ENCODE results near the gene EFCAB6.

EFCAB6 gene, protein sequence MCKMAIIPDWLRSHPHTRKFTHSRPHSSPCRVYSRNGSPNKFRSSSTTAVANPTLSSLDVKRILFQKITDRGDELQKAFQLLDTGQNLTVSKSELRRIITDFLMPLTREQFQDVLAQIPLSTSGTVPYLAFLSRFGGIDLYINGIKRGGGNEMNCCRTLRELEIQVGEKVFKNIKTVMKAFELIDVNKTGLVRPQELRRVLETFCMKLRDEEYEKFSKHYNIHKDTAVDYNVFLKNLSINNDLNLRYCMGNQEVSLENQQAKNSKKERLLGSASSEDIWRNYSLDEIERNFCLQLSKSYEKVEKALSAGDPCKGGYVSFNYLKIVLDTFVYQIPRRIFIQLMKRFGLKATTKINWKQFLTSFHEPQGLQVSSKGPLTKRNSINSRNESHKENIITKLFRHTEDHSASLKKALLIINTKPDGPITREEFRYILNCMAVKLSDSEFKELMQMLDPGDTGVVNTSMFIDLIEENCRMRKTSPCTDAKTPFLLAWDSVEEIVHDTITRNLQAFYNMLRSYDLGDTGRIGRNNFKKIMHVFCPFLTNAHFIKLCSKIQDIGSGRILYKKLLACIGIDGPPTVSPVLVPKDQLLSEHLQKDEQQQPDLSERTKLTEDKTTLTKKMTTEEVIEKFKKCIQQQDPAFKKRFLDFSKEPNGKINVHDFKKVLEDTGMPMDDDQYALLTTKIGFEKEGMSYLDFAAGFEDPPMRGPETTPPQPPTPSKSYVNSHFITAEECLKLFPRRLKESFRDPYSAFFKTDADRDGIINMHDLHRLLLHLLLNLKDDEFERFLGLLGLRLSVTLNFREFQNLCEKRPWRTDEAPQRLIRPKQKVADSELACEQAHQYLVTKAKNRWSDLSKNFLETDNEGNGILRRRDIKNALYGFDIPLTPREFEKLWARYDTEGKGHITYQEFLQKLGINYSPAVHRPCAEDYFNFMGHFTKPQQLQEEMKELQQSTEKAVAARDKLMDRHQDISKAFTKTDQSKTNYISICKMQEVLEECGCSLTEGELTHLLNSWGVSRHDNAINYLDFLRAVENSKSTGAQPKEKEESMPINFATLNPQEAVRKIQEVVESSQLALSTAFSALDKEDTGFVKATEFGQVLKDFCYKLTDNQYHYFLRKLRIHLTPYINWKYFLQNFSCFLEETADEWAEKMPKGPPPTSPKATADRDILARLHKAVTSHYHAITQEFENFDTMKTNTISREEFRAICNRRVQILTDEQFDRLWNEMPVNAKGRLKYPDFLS (N-terminal part only)

GRCh38 chr22:43812149-43812842 is at the start of gene EFCAB6:
TSS of gene EFCAB6 (minus strand) at chr22:43812305. CDS start at chr22:43782318, 29,987 bp downstream.
- Histone ChIP-seq H3K9ac (ENCODE audit: low read depth, low read length) (peak within 1 kb of the TSS; percentile 95), H3K9me3 (ENCODE audit: control insufficient read depth, insufficient read depth, low read length) (no peaks in the 10 kb centered on the region), H3K27me3 (ENCODE audit: control insufficient read depth, insufficient read depth, low read length) (no peaks in the 10 kb centered on the region), H3K4me3 (ENCODE audit: low read depth, low read length) (peak within 1 kb of the TSS; percentile 96), H3K4me1 (ENCODE audit: control insufficient read depth, insufficient read depth, low read length) (peaks cover 2% of the 10 kb centered on the region), H3K36me3 (ENCODE audit: control insufficient read depth, insufficient read depth, low read length) (no peaks in the 10 kb centered on the region)

DNA sequence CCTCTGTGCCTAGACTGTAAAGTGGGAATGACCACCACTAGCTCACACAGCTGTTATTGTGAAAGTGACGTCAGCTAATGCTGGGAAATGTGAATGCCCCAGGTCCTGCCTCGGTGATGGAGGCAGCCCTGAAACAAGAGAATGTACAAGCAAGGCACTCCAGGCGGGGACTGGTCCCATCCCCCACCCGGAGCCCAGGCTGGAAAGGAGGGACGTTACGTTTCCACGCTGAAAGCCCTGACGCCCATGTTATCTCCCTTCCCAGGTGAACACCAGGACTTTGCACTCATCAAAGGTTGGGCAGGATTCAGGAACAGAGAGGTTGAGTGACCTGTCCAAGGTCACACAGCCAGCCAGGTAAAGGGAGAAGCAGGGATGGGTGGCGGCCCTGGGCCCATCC is 49.4 kb upstream of the EFCAB6 start:
- H3K4me3 ChIP-seq (ENCODE audit: low read depth, low read length): peak overlapping the region; percentile 71
- H3K4me1 ChIP-seq (ENCODE audit: control insufficient read depth, insufficient read depth, low read length): peaks cover 14% of the 10 kb centered on the region
- no peaks in the 10 kb centered on the region for H3K27me3 ChIP-seq (ENCODE audit: control insufficient read depth, insufficient read depth, low read length)
- H3K9me3 ChIP-seq (ENCODE audit: control insufficient read depth, insufficient read depth, low read length): no peaks in the 10 kb centered on the region
- H3K9ac ChIP-seq (ENCODE audit: low read depth, low read length): no peak overlapping the region
- peaks cover 3% of the 10 kb centered on the region for H3K36me3 ChIP-seq (ENCODE audit: control insufficient read depth, insufficient read depth, low read length)

GRCh38 chr22:43860831-43861230 is 48.7 kb upstream of the EFCAB6 start:
- Histone ChIP-seq H3K4me1 (ENCODE audit: control insufficient read depth, insufficient read depth, low read length) (peaks cover 14% of the 10 kb centered on the region), H3K27me3 (ENCODE audit: control insufficient read depth, insufficient read depth, low read length) (no peaks in the 10 kb centered on the region), H3K9ac (ENCODE audit: low read depth, low read length) (no peak overlapping the region), H3K36me3 (ENCODE audit: control insufficient read depth, insufficient read depth, low read length) (peaks cover 3% of the 10 kb centered on the region), H3K4me3 (ENCODE audit: low read depth, low read length) (peak overlapping the region; percentile 71), H3K9me3 (ENCODE audit: control insufficient read depth, insufficient read depth, low read length) (no peaks in the 10 kb centered on the region)

DNA sequence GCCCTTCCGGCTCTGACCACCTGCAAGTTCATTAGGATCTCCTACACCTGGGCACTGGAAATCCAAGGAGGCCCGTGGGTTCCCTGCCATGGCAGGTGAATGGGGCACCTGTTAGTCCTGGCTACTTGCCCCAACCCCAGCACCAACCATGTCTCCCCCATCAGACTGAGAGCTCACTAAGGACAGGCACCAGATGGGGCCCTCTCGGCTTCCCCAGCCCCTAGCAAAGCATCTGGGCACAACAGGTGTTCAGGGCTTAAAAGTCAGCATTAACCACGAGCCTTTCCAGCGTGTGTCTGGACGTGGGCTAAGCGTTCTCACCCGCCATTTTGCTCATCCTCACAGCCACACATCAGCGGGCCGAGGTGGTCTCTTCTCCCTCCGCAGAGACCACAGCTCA is 48.0 kb upstream of the EFCAB6 start:
- no peaks in the 10 kb centered on the region for H3K27me3 ChIP-seq (ENCODE audit: control insufficient read depth, insufficient read depth, low read length)
- H3K9me3 ChIP-seq (ENCODE audit: control insufficient read depth, insufficient read depth, low read length): no peaks in the 10 kb centered on the region
- H3K9ac ChIP-seq (ENCODE audit: low read depth, low read length): no peak overlapping the region
- H3K4me3 ChIP-seq (ENCODE audit: low read depth, low read length): no peak overlapping the region
- H3K36me3 ChIP-seq (ENCODE audit: control insufficient read depth, insufficient read depth, low read length): peaks cover 3% of the 10 kb centered on the region
- peaks cover 14% of the 10 kb centered on the region for H3K4me1 ChIP-seq (ENCODE audit: control insufficient read depth, insufficient read depth, low read length)

- H3K27me3 ChIP-seq (ENCODE audit: control insufficient read depth, insufficient read depth, low read length): no peaks in the 10 kb centered on the region
These were observed 47.5 kb upstream of the EFCAB6 start for GRCh38 chr22:43859621-43860020.

DNA sequence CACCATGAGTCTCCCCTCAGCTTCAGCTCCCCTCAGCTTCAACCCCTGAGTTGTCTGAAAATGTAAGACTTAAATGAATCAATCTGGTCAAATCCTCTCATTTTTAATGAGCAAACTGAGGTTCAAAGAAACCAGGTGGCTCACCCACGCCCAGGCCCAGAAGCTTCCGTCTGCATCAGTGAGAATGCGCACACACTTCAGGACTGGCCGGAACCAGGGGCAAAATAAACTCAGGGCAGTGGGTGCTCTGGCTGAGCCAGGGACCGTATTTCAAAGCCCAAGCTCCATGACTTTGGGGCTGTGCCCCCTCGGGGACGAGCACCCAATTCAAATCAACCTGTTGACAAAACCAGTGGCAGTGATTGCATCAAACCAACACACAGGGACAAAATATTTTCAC is 47.1 kb upstream of the EFCAB6 start:
- Histone ChIP-seq H3K9me3 (ENCODE audit: control insufficient read depth, insufficient read depth, low read length) (no peaks in the 10 kb centered on the region), H3K36me3 (ENCODE audit: control insufficient read depth, insufficient read depth, low read length) (peaks cover 6% of the 10 kb centered on the region), H3K27me3 (ENCODE audit: control insufficient read depth, insufficient read depth, low read length) (no peaks in the 10 kb centered on the region), H3K4me1 (ENCODE audit: control insufficient read depth, insufficient read depth, low read length) (peaks cover 14% of the 10 kb centered on the region), H3K9ac (ENCODE audit: low read depth, low read length) (no peak overlapping the region), H3K4me3 (ENCODE audit: low read depth, low read length) (no peak overlapping the region)

More at GRCh38 chr22:43859621-43860020, 47.5 kb upstream of the EFCAB6 start:
- Histone ChIP-seq H3K9ac (ENCODE audit: low read depth, low read length) (no peak overlapping the region), H3K36me3 (ENCODE audit: control insufficient read depth, insufficient read depth, low read length) (peaks cover 6% of the 10 kb centered on the region), H3K4me3 (ENCODE audit: low read depth, low read length) (no peak overlapping the region), H3K4me1 (ENCODE audit: control insufficient read depth, insufficient read depth, low read length) (peaks cover 14% of the 10 kb centered on the region), H3K9me3 (ENCODE audit: control insufficient read depth, insufficient read depth, low read length) (no peaks in the 10 kb centered on the region)

GRCh38 chr22:43858156-43858895 is 46.2 kb upstream of the EFCAB6 start:
- Histone ChIP-seq H3K4me1 (ENCODE audit: control insufficient read depth, insufficient read depth, low read length) (peaks cover 19% of the 10 kb centered on the region), H3K36me3 (ENCODE audit: control insufficient read depth, insufficient read depth, low read length) (peaks cover 6% of the 10 kb centered on the region), H3K27me3 (ENCODE audit: control insufficient read depth, insufficient read depth, low read length) (no peaks in the 10 kb centered on the region), H3K9me3 (ENCODE audit: control insufficient read depth, insufficient read depth, low read length) (no peaks in the 10 kb centered on the region), H3K9ac (ENCODE audit: low read depth, low read length) (no peak overlapping the region), H3K4me3 (ENCODE audit: low read depth, low read length) (no peak overlapping the region)

GRCh38 chr22:43857367-43857766 is 45.3 kb upstream of the EFCAB6 start:
- Histone ChIP-seq H3K9me3 (ENCODE audit: control insufficient read depth, insufficient read depth, low read length) (no peaks in the 10 kb centered on the region), H3K27me3 (ENCODE audit: control insufficient read depth, insufficient read depth, low read length) (no peaks in the 10 kb centered on the region), H3K4me1 (ENCODE audit: control insufficient read depth, insufficient read depth, low read length) (peaks cover 19% of the 10 kb centered on the region), H3K36me3 (ENCODE audit: control insufficient read depth, insufficient read depth, low read length) (peaks cover 6% of the 10 kb centered on the region), H3K4me3 (ENCODE audit: low read depth, low read length) (no peak overlapping the region), H3K9ac (ENCODE audit: low read depth, low read length) (no peak overlapping the region)

DNA sequence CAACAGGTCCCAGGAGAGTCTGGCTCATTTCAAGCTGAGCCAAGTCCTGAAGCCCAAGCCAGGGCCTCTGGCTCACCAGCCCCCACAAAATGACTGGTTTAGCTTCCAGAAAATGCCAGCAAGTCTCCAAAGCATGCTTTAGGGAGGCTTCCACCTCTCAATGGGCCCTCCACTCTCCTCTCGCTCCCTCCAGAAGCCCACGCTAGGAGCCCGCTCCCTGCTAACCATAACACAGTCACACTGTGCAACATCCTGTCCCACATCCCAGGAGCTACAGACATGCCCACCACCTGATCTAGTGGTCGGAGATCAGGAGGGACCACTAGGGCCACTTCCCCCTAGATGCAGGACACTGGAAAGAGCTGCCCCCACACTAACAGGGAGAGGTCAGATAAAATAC is 43.3 kb upstream of the EFCAB6 start:
- peaks cover 6% of the 10 kb centered on the region for H3K36me3 ChIP-seq (ENCODE audit: control insufficient read depth, insufficient read depth, low read length)
- H3K9ac ChIP-seq (ENCODE audit: low read depth, low read length): no peak overlapping the region
- H3K4me3 ChIP-seq (ENCODE audit: low read depth, low read length): no peak overlapping the region
- no peaks in the 10 kb centered on the region for H3K27me3 ChIP-seq (ENCODE audit: control insufficient read depth, insufficient read depth, low read length)
- H3K4me1 ChIP-seq (ENCODE audit: control insufficient read depth, insufficient read depth, low read length): peaks cover 10% of the 10 kb centered on the region
- H3K9me3 ChIP-seq (ENCODE audit: control insufficient read depth, insufficient read depth, low read length): no peaks in the 10 kb centered on the region

- H3K4me3 ChIP-seq (ENCODE audit: low read depth, low read length): no peak overlapping the region
- H3K4me1 ChIP-seq (ENCODE audit: control insufficient read depth, insufficient read depth, low read length): peaks cover 10% of the 10 kb centered on the region
- H3K9ac ChIP-seq (ENCODE audit: low read depth, low read length): no peak overlapping the region
- H3K36me3 ChIP-seq (ENCODE audit: control insufficient read depth, insufficient read depth, low read length): peaks cover 6% of the 10 kb centered on the region
- no peaks in the 10 kb centered on the region for H3K27me3 ChIP-seq (ENCODE audit: control insufficient read depth, insufficient read depth, low read length)
- H3K9me3 ChIP-seq (ENCODE audit: control insufficient read depth, insufficient read depth, low read length): no peaks in the 10 kb centered on the region
These were observed 42.7 kb upstream of the EFCAB6 start for GRCh38 chr22:43854786-43855271.

Measured in iPS-15b (cell line).